Peyer's patch (tissue), 4 donors: ENCODE results near the gene STATH. TPM values are rescaled to one million over a fixed set of nuclear protein-coding genes. Genes with fewer than 3 reads are reported as not detected.
"Not testable (repeated sequence)": the region's sequence is repeated elsewhere in the genome, so short reads cannot be mapped to it uniquely, and the experiment has no call there.

Experiments
- DNase-seq, 3 donors: peaks; one replicate each; pipeline ENCODE4 v3.0.0-alpha.2; 2017 to 2019
- H3K27ac ChIP-seq, 4 donors: fragments of 200-600 bp; sonication (generic); one replicate each; pipeline ENCODE4 v1.5.1; 2016 to 2019
- H3K27me3 ChIP-seq, 2 donors: fragments of 200-600 bp; sonication (generic); one replicate each; pipeline ENCODE4 v1.5.1; 2019
- H3K36me3 ChIP-seq, 3 donors: fragments of 200-600 bp; sonication (generic); one replicate each; pipeline ENCODE4 v1.5.1; 2016 to 2019
- H3K4me1 ChIP-seq, 4 donors: fragments of 200-600 bp; sonication (generic); one replicate each; pipeline ENCODE4 v1.5.1; 2016 to 2019
- H3K4me3 ChIP-seq, 4 donors: fragments of 200-600 bp; sonication (generic); 1 replicate in 3 of 4; 2 replicates in 1 of 4; pipeline ENCODE4 v1.5.1; 2016 to 2019; ENCODE audit warnings: mild to moderate bottlenecking in 1 of 4
- H3K9me3 ChIP-seq, 4 donors: fragments of 200-600 bp; sonication (generic); one replicate each; pipeline ENCODE4 v1.5.1; 2016 to 2019; ENCODE audit warnings: mild to moderate bottlenecking in 1 of 4
- POLR2A ChIP-seq, 2 donors: fragments of 450-650 bp; IDR thresholded peaks; one replicate each; pipeline ENCODE4 v1.5.1; 2017; ENCODE audit warnings: antibody characterized with exemption in 2 of 2, mild to moderate bottlenecking in 2 of 2, moderate library complexity in 2 of 2
- total RNA-seq, 4 donors: library from RNA; depleted of rRNA; stranded (reverse); fragments of >200 nt; gene quantifications; one replicate each; pipeline ENCODE4 v1.1.0, GENCODE V29; 2016
- TF ChIP-seq, protein P1 (sequence below), 6 experiments: fragments of 450-650 bp in 4 of 6; fragments of 200-600 bp in 2 of 6; sonication (generic) in 1 of 6; IDR thresholded peaks; one replicate each; pipeline ENCODE4 v1.5.1; 2017 to 2019; ENCODE audit warnings: antibody characterized with exemption in 6 of 6, mild to moderate bottlenecking in 3 of 6, moderate library complexity in 1 of 6

The STATH gene
- total RNA-seq, 4 donors from 2014 or later = not detected

DNA sequence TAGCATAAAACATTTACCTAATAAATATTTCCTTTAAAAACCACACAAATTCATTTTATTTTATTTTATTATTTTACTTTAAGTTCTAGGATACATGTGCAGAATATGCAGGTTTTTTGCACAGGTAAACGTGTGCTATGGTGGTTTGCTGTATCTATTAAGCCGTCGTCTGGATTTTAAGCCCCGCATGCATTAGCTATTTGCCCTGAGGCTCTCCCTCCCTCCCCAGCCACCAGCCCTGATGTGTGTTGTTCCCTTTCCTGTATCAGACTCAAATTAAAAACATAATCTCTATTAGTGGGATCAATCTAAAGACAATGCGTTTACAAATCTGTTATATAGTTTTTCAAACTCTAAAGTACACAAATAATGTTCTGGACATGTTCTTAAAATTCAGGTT is 31.2 kb downstream of the STATH start:
- TF ChIP-seq, protein P1, sequence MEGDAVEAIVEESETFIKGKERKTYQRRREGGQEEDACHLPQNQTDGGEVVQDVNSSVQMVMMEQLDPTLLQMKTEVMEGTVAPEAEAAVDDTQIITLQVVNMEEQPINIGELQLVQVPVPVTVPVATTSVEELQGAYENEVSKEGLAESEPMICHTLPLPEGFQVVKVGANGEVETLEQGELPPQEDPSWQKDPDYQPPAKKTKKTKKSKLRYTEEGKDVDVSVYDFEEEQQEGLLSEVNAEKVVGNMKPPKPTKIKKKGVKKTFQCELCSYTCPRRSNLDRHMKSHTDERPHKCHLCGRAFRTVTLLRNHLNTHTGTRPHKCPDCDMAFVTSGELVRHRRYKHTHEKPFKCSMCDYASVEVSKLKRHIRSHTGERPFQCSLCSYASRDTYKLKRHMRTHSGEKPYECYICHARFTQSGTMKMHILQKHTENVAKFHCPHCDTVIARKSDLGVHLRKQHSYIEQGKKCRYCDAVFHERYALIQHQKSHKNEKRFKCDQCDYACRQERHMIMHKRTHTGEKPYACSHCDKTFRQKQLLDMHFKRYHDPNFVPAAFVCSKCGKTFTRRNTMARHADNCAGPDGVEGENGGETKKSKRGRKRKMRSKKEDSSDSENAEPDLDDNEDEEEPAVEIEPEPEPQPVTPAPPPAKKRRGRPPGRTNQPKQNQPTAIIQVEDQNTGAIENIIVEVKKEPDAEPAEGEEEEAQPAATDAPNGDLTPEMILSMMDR (IDR thresholded peaks at IDR 0.05) = no peak
- TF ChIP-seq POLR2A (IDR thresholded peaks at IDR 0.05) = no peak
- DNase-seq = no peak
- Histone ChIP-seq H3K4me3 (no peak overlapping the region), H3K9me3 (no peaks in the 10 kb centered on the region), H3K4me1 (no peaks in the 10 kb centered on the region), H3K36me3 (no peaks in the 10 kb centered on the region), H3K27me3 (no peaks in the 10 kb centered on the region), H3K27ac (no peak overlapping the region)

DNA sequence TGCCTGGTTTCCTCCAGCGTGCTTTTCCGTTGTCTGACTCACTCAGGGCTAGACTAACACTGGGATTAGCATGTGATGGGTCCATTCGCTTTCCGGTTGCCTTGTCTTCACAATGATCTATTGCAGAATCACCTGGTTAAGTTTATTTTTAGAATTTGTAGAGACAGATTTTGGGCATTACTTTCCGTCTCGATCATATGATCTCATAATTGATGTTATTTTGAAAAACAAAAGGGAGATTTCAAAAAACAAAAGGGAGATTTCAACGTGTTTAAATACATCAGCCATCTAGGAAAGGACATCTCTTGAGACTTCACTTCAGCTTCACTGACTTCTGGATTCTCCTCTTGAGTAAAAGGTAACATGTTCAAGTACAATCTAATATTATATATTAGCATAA is 32.4 kb downstream of the STATH start, which contains the start of gene HTN3:
Gene HTN3 (plus strand): TSS at position 301 of the 400 bp plus-strand sequence. CDS start 2,282 bp downstream, outside the sequence.
- not testable (repeated sequence) for H3K27ac ChIP-seq, H3K4me1 ChIP-seq, H3K9me3 ChIP-seq, DNase-seq, H3K4me3 ChIP-seq, H3K36me3 ChIP-seq, H3K27me3 ChIP-seq

DNA sequence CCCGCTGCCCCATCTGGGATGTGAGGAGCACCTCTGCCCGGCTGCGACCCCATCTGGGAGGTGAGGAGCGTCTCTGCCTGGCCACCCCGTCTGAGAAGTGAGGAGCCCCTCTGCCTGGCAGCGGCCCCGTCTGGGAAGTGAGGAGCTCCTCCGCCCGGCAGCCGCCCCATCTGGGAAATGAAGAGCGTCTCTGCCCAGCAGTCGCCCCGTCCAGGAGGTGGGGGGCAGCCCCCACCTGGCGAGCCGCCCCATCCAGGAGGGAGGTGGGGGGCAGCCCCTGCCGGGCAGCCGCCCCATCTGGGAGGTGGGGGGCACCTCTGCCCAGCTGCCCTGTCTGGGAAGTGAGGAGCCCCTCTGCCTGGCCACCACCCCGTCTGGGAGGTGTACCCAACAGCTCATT is 41.8 kb downstream of the STATH start:
- not testable (repeated sequence) for DNase-seq, H3K4me1 ChIP-seq, H3K27ac ChIP-seq, H3K36me3 ChIP-seq, H3K27me3 ChIP-seq, H3K4me3 ChIP-seq, H3K9me3 ChIP-seq

DNA sequence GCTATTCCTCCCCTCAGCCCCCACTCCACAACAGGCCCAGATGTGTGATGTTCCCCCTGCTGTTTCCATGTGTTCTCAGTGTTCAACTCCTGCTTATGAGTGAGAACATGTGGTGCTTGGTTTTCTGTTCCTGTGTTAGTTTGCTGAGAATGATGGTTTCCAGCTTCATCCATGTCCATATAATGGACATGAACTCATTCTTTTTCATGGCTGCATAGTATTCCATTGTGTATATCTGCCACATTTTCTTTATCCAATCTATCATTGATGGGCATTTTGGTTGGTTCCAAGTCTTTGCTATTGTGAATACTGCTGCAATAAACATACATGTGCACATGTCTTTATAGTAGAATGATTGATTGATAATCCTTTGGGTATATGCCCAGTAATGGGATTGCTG is 44.2 kb downstream of the STATH start:
- H3K27me3 ChIP-seq, H3K9me3 ChIP-seq, H3K4me3 ChIP-seq, H3K27ac ChIP-seq, H3K36me3 ChIP-seq, DNase-seq, H3K4me1 ChIP-seq: not testable (repeated sequence)

DNA sequence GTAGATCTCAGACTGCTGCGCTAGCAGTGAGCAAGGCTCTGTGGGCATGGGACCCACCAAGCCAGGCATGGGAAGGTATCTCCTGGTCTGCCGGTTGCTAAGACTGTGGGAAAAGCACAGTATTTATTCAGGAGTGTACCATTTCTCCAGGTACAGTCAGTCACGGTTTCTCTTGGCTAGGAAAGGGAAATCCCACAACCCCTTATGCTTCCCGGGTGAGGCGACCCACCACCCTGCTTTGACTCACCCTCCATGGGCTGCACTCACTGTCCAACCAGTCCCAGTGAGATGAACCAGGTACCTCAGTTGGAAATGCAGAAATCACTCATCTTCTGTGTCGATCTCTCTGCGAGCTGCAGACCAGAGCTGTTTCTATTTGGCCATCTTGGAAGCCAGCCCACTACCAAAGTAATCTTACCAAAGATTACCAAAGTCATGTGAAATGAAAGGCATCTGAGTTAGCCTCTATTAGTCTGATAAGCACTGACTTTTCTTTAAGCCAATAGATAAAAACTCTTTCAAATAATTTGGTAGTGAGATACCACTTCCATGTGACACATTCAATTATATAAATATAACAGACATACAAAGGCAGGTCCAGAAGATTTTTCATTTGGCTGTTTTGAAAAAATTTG is 46.0 kb downstream of the STATH start:
- no peaks in the 10 kb centered on the region for H3K4me1 ChIP-seq
- H3K4me3 ChIP-seq = no peak overlapping the region
- no peaks in the 10 kb centered on the region for H3K9me3 ChIP-seq
- TF ChIP-seq POLR2A (IDR thresholded peaks at IDR 0.05) = no peak
- TF ChIP-seq, protein P1 (IDR thresholded peaks at IDR 0.05) = no peak
- no peak for DNase-seq
- H3K36me3 ChIP-seq = no peaks in the 10 kb centered on the region
- H3K27ac ChIP-seq = no peak overlapping the region
- no peaks in the 10 kb centered on the region for H3K27me3 ChIP-seq

DNA sequence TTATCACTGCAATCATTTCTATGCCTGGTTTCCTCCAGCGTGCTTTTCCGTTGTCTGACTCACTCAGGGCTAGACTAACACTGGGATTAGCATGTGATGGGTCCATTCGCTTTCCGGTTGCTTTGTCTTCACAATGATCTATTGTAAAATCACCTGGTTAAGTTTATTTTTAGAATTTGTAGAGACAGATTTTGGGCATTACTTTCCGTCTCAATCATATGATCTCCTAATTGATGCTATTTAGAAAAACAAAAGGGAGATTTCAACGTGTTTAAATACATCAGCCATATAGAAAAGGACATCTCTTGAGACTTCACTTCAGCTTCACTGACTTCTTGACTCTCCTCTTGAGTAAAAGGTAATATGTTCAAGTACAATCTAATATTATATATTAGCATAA is 54.4 kb downstream of the STATH start, which contains the start of gene HTN1:
Gene HTN1 (plus strand): TSS at position 301 of the 400 bp plus-strand sequence. CDS start 2,639 bp downstream, outside the sequence.
- H3K9me3 ChIP-seq, H3K4me3 ChIP-seq, H3K36me3 ChIP-seq, H3K4me1 ChIP-seq, H3K27ac ChIP-seq, DNase-seq, H3K27me3 ChIP-seq: not testable (repeated sequence)

Other genes starting within 250 kb of the STATH start
- gene SULT1B1, start 235.3 kb upstream of the STATH start, total RNA-seq = 100 to 1,000 TPM in 2 of 4 donors, 10 to 100 TPM in 2; 15.7 to 137 (median 99.9) TPM
- 10 to 100 TPM in 3 of 4 donors, 1 to 10 TPM in 1; 8.3 to 67.3 (median 44.1) TPM for gene SULT1E1, start 135.8 kb upstream of the STATH start, total RNA-seq
- gene CSN1S1, start 64.9 kb upstream of the STATH start, total RNA-seq = not detected
- not detected for gene CSN2, start 30.2 kb upstream of the STATH start, total RNA-seq
- gene HTN3, start 32.5 kb downstream of the STATH start, total RNA-seq = not detected
- not detected for gene HTN1, start 54.5 kb downstream of the STATH start, total RNA-seq
- gene PRR27, start 158.3 kb downstream of the STATH start, total RNA-seq = not detected
- not detected for gene ODAM, start 199.8 kb downstream of the STATH start, total RNA-seq
- 10 to 100 TPM in 1 of 4 donors, 1 to 10 TPM in 1, not detected in 2; 2.4 to 36.3 TPM for gene FDCSP, start 230.2 kb downstream of the STATH start, total RNA-seq
- gene CSN3, start 246.6 kb downstream of the STATH start, total RNA-seq = not detected